ENCODE results near the gene NRP2.

- TF ChIP-seq CTCF (IDR thresholded peaks at IDR 0.05): no peak
- TF ChIP-seq EP300 (IDR thresholded peaks at IDR 0.05; ENCODE audit: low read depth): no peak
- no peak for TF ChIP-seq POLR2AphosphoS5 (IDR thresholded peaks at IDR 0.05)
- no peak for TF ChIP-seq POLR2A (IDR thresholded peaks at IDR 0.05)
Measured at GRCh38 chr2:205727174-205727573, 44.9 kb downstream of the NRP2 start.

Measured in transverse colon (tissue), 4 donors.